HepG2 (cell line): ENCODE measurements around the gene SF3B2. TPM values are rescaled to one million over a fixed set of nuclear protein-coding genes. Genes with fewer than 3 reads are reported as not detected.
A peak's percentile ranks its signal among the peaks of the same experiment; 100 is the strongest.

ENCODE experiments used
- DDIT3 ChIP-seq: sonication (generic); formaldehyde crosslinking; IDR thresholded peaks from 2 replicates; pipeline ENCODE4 v1.4.0; 2020; ENCODE audit warnings: mild to moderate bottlenecking, missing genetic modification reagents
- ERF ChIP-seq: IDR thresholded peaks from 2 replicates; pipeline ENCODE4 v1.6.1; 2018; ENCODE audit warnings: missing biosample characterization, missing genetic modification reagents
- FOXJ3 ChIP-seq: sonication (generic); formaldehyde crosslinking; IDR thresholded peaks from 2 replicates; pipeline ENCODE4 v1.4.0; 2020; ENCODE audit warnings: missing genetic modification reagents, mild to moderate bottlenecking, borderline replicate concordance
- FOXO4 ChIP-seq: sonication (generic); formaldehyde crosslinking; conservative IDR thresholded peaks from 2 replicates; pipeline ENCODE4 v1.8.1; 2023; ENCODE audit warnings: missing genetic modification reagents
- HDAC1 ChIP-seq: sonication (generic); formaldehyde crosslinking; IDR thresholded peaks from 2 replicates; pipeline ENCODE4 v1.5.1; 2020; ENCODE audit warnings: mild to moderate bottlenecking, missing genetic modification reagents
- HHEX ChIP-seq: IDR thresholded peaks from 2 replicates; pipeline ENCODE4 v1.6.1; 2016; ENCODE audit warnings: control low read depth
- HIVEP1 ChIP-seq: sonication (generic); formaldehyde crosslinking; IDR thresholded peaks from 2 replicates; pipeline ENCODE4 v1.4.0; 2020; ENCODE audit warnings: mild to moderate bottlenecking, missing genetic modification reagents
- HNRNPL ChIP-seq: fragments of 200-400 bp; formaldehyde crosslinking; IDR thresholded peaks from 2 replicates; pipeline ENCODE4 v1.6.1; 2017; ENCODE audit warnings: mild to moderate bottlenecking, low read depth, low read length
- JARID2 ChIP-seq: sonication (generic); formaldehyde crosslinking; IDR thresholded peaks from 2 replicates; pipeline ENCODE4 v1.8.1; 2023; ENCODE audit warnings: missing genetic modification reagents, inconsistent platforms; ENCODE audit not compliant: insufficient replicate concordance
- MAF1 ChIP-seq: sonication (generic); formaldehyde crosslinking; IDR thresholded peaks from 2 replicates; pipeline ENCODE4 v1.5.0; 2020; ENCODE audit warnings: missing genetic modification reagents, borderline replicate concordance
- MAX ChIP-seq: IDR thresholded peaks from 2 replicates; pipeline ENCODE4 v1.6.1; 2012; ENCODE audit warnings: inconsistent platforms
- NKX3-1 ChIP-seq: sonication (generic); formaldehyde crosslinking; IDR thresholded peaks from 2 replicates; pipeline ENCODE4 v1.5.0; 2020; ENCODE audit warnings: missing genetic modification reagents
- NR2F6 ChIP-seq, 2 experiments: IDR thresholded peaks; 2 replicates each; pipeline ENCODE4 v1.6.1; 2016; ENCODE audit warnings: antibody characterized with exemption in 1 of 2, mild to moderate bottlenecking in 1 of 2
- PHB2 ChIP-seq: fragments of 450-650 bp; IDR thresholded peaks from 2 replicates; pipeline ENCODE4 v1.6.1; 2018; ENCODE audit not compliant: partially characterized antibody
- RBAK ChIP-seq: sonication (generic); formaldehyde crosslinking; IDR thresholded peaks from 2 replicates; pipeline ENCODE4 v1.5.1; 2020; ENCODE audit warnings: mild to moderate bottlenecking, missing genetic modification reagents
- TEAD3 ChIP-seq: optimal IDR thresholded peaks from 2 replicates; pipeline ENCODE3; 2016; ENCODE audit warnings: borderline replicate concordance
- ZNF180 ChIP-seq: sonication (generic); formaldehyde crosslinking; IDR thresholded peaks from 2 replicates; pipeline ENCODE4 v1.4.0; 2020; ENCODE audit warnings: low read depth, missing genetic modification reagents, borderline replicate concordance
- ZNF615 ChIP-seq: sonication (generic); formaldehyde crosslinking; IDR thresholded peaks from 2 replicates; pipeline ENCODE4 v1.5.0; 2020; ENCODE audit warnings: mild to moderate bottlenecking, missing genetic modification reagents, borderline replicate concordance
- ZNF703 ChIP-seq: sonication (generic); formaldehyde crosslinking; IDR thresholded peaks from 2 replicates; pipeline ENCODE4 v1.5.1; 2020; ENCODE audit warnings: missing genetic modification reagents, mild to moderate bottlenecking, moderate library complexity, borderline replicate concordance
- ZNF724P ChIP-seq: sonication (generic); formaldehyde crosslinking; IDR thresholded peaks from 2 replicates; pipeline ENCODE4 v1.8.0; 2022; ENCODE audit warnings: missing genetic modification reagents, borderline replicate concordance
- ZNF891 ChIP-seq: sonication (generic); formaldehyde crosslinking; IDR thresholded peaks from 2 replicates; pipeline ENCODE4 v1.5.0; 2020; ENCODE audit warnings: mild to moderate bottlenecking, missing genetic modification reagents
- ZSCAN20 ChIP-seq: sonication (generic); formaldehyde crosslinking; IDR thresholded peaks from 2 replicates; pipeline ENCODE4 v1.4.0; 2020; ENCODE audit warnings: missing genetic modification reagents, mild to moderate bottlenecking, borderline replicate concordance
- polyA plus RNA-seq, 8 experiments: library from polyadenylated mRNA; depleted of rRNA in 3 of 8; stranded (reverse) in 7 of 8; unstranded in 1 of 8; fragments of >200 nt; fragmentation: Illumina TruSeq in 4 of 8; extraction: Trizol in 4 of 8; gene quantifications; 2 replicates each; pipeline versions ENCODE4 v1.2.1 to v1.2.3, GENCODE V29; 2011 to 2016; ENCODE audit warnings: low read depth in 4 of 8, missing spikeins in 1 of 8, mixed read lengths in 1 of 8; ENCODE audit not compliant: insufficient read depth in 1 of 8
- total RNA-seq, 5 experiments: library from RNA; depleted of rRNA; stranded (reverse); fragments of >200 nt; fragmentation: Illumina TruSeq; extraction: Trizol; gene quantifications; 2 replicates each; pipeline ENCODE4 v1.2.3, GENCODE V29; 2016; ENCODE audit warnings: low read depth in 1 of 5
- TF ChIP-seq, protein P1 (sequence below): sonication (generic); formaldehyde crosslinking; conservative IDR thresholded peaks from 2 replicates; pipeline ENCODE4 v1.4.0; 2020; ENCODE audit warnings: missing genetic modification reagents
- TF ChIP-seq, protein P2 (sequence below): IDR thresholded peaks from 2 replicates; pipeline ENCODE4 v1.6.1; 2016; ENCODE audit warnings: missing compliant biosample characterization, missing genetic modification reagents, borderline replicate concordance
- TF ChIP-seq, protein P3 (sequence below): sonication (generic); formaldehyde crosslinking; IDR thresholded peaks from 2 replicates; pipeline ENCODE4 v1.8.0; 2022; ENCODE audit warnings: mild to moderate bottlenecking, missing genetic modification reagents, moderate library complexity

SF3B2 gene
- total and polyA plus RNA-seq, 2 of the 13 experiments (the other 11 are each of a cell fraction or from before 2014, with no cell fraction given): 70.4 to 153 TPM

- TF ChIP-seq HHEX (no peak), ZSCAN20 (CRISPR knock-in tag) (no peak), MAF1 (CRISPR knock-in tag) (no peak), ZNF724P (CRISPR knock-in tag) (peak; percentile 10; the same call in 1 of the 2 replicates), ZNF891 (CRISPR knock-in tag) (peak; percentile 80; the same call in 1 of the 2 replicates), FOXO4 (CRISPR knock-in tag) (no peak), ZNF180 (no peak), ZNF703 (CRISPR knock-in tag) (no peak; the same call in 1 of the 2 replicates), ERF (CRISPR knock-in tag) (peak; percentile 81), FOXJ3 (CRISPR knock-in tag) (peak; percentile 61; the same call in 1 of the 2 replicates), HNRNPL (peak; percentile 17; the same call in 1 of the 2 replicates), HIVEP1 (CRISPR knock-in tag) (no peak), HDAC1 (CRISPR knock-in tag) (peak; percentile 91), TEAD3 (CRISPR knock-in tag) (peak; percentile 82), PHB2 (no peak), NR2F6 (IDR thresholded peaks at IDR 0.05) (peak; percentile 18; the same call in 1 of the 2 replicates), NR2F6 (CRISPR knock-in tag; IDR thresholded peaks at IDR 0.05) (peak; percentile 16; the same call in 1 of the 2 replicates), RBAK (CRISPR knock-in tag) (no peak), DDIT3 (CRISPR knock-in tag) (no peak), ZNF615 (CRISPR knock-in tag) (peak; percentile 82; the same call in 1 of the 2 replicates), MAX (peak; percentile 66; the same call in 1 of the 2 replicates), NKX3-1 (CRISPR knock-in tag) (no peak), JARID2 (CRISPR knock-in tag) (no peak)
- TF ChIP-seq, protein P1, sequence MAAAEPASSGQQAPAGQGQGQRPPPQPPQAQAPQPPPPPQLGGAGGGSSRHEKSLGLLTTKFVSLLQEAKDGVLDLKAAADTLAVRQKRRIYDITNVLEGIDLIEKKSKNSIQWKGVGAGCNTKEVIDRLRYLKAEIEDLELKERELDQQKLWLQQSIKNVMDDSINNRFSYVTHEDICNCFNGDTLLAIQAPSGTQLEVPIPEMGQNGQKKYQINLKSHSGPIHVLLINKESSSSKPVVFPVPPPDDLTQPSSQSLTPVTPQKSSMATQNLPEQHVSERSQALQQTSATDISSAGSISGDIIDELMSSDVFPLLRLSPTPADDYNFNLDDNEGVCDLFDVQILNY (CRISPR knock-in tag): 0 out of 2 replicates have a peak, but pooled peaks have one; percentile 65
- TF ChIP-seq, protein P2, sequence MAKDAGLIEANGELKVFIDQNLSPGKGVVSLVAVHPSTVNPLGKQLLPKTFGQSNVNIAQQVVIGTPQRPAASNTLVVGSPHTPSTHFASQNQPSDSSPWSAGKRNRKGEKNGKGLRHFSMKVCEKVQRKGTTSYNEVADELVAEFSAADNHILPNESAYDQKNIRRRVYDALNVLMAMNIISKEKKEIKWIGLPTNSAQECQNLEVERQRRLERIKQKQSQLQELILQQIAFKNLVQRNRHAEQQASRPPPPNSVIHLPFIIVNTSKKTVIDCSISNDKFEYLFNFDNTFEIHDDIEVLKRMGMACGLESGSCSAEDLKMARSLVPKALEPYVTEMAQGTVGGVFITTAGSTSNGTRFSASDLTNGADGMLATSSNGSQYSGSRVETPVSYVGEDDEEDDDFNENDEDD (CRISPR knock-in tag): peak; percentile 75; the same call in 1 of the 2 replicates
- TF ChIP-seq, protein P3, sequence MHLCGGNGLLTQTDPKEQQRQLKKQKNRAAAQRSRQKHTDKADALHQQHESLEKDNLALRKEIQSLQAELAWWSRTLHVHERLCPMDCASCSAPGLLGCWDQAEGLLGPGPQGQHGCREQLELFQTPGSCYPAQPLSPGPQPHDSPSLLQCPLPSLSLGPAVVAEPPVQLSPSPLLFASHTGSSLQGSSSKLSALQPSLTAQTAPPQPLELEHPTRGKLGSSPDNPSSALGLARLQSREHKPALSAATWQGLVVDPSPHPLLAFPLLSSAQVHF (CRISPR knock-in tag): no peak
Measured at GRCh38 chr11:66051766-66052663, at the start of gene SF3B2 (continued).
